GM12878 (cell line): ENCODE results near the gene DMAP1. TPM values are rescaled to one million over a fixed set of nuclear protein-coding genes. Genes with fewer than 3 reads are reported as not detected.

ENCODE experiments used
- ATAC-seq: fragments of 200-7000 bp; cut with Tn5 transposase; 3 replicates; pipeline ENCODE4 v1.9.1; 2020; ENCODE audit warnings: mild to moderate bottlenecking, moderate library complexity
- BruUV-seq: library from RNA; stranded (reverse); fragments of 400-500 nt; replicated peaks from 2 replicates; lab custom pipeline; 2021; lab: Mats Ljungman, UMichigan
- CTCF ChIA-PET: fragments of 300-600 bp; sonication (Branson Sonifier 250); formaldehyde crosslinking; extraction: SDS; loops from one replicate; lab custom pipeline; 2021; ENCODE audit warnings: inconsistent platforms; lab: Yijun Ruan, JAX
- POLR2A ChIA-PET: fragments of 350-600 bp; formaldehyde crosslinking; extraction: SDS; loops from one replicate; lab custom pipeline; 2021; ENCODE audit warnings: inconsistent platforms; lab: Charles Lee
- RAD21 ChIA-PET: fragments of 300-600 bp; sonication (Branson Sonifier 250); formaldehyde crosslinking; loops from one replicate; lab custom pipeline; 2023; ENCODE audit warnings: antibody characterized with exemption; ENCODE audit not compliant: unreplicated experiment; lab: Charles Lee
- SMC1A ChIA-PET: fragments of 300-600 bp; sonication (Branson Sonifier 250); formaldehyde crosslinking; loops from one replicate; lab custom pipeline; 2023; ENCODE audit not compliant: unreplicated experiment, uncharacterized antibody; lab: Charles Lee
- DNase-seq: peaks from one replicate; pipeline ENCODE4 v3.0.0-alpha.2; 2011; ENCODE audit warnings: low read depth, low spot score
- FAIRE-seq: peaks from 3 replicates; lab custom pipeline; 2011; peaks lifted over from hg19 to GRCh38; lab: Jason Lieb, UNC
- H2AFZ ChIP-seq: 2 replicates; pipeline ENCODE4 v1.6.0; 2011; ENCODE audit warnings: low read depth, low read length, control low read depth; ENCODE audit not compliant: control insufficient read depth
- H3K27ac ChIP-seq: 2 replicates; pipeline ENCODE4 v1.5.1; 2011; ENCODE audit warnings: control low read depth; ENCODE audit not compliant: control insufficient read depth, insufficient read depth
- H3K27me3 ChIP-seq, 2 experiments: replicated peaks in 1 of 2; 2 replicates each; pipeline versions ENCODE4 v1.6.0 to v1.6.1; 2011; ENCODE audit warnings: low read length in 1 of 2; ENCODE audit not compliant: control insufficient read depth in 2 of 2, insufficient read depth in 2 of 2
- H3K36me3 ChIP-seq, 2 experiments: 2 replicates each; pipeline ENCODE4 v1.5.1; 2011; ENCODE audit warnings: low read length in 1 of 2; ENCODE audit not compliant: control insufficient read depth in 2 of 2, insufficient read depth in 2 of 2
- H3K4me1 ChIP-seq: 2 replicates; pipeline ENCODE4 v1.6.1; 2011; ENCODE audit warnings: mild to moderate bottlenecking, low read length, moderate library complexity, mixed read lengths; ENCODE audit not compliant: control insufficient read depth, insufficient read depth
- H3K4me2 ChIP-seq: 2 replicates; pipeline ENCODE4 v1.6.0; 2011; ENCODE audit warnings: control low read depth; ENCODE audit not compliant: control insufficient read depth, insufficient read depth
- H3K4me3 ChIP-seq: fragments of 200-600 bp; sonication (generic); 2 replicates; pipeline ENCODE4 v1.5.1; 2016
- H3K79me2 ChIP-seq: 2 replicates; pipeline ENCODE4 v1.6.0; 2011; ENCODE audit warnings: low read length; ENCODE audit not compliant: control insufficient read depth, insufficient read depth
- H3K9ac ChIP-seq: 2 replicates; pipeline ENCODE4 v1.8.0; 2011; ENCODE audit warnings: low read length, control low read depth, mixed read lengths; ENCODE audit not compliant: control insufficient read depth, insufficient read depth
- H3K9me3 ChIP-seq: replicated peaks from 3 replicates; pipeline ENCODE4 v1.5.1; 2011; ENCODE audit warnings: mild to moderate bottlenecking, low read length; ENCODE audit not compliant: control insufficient read depth, insufficient read depth
- H4K20me1 ChIP-seq: 2 replicates; pipeline ENCODE4 v1.6.0; 2011; ENCODE audit not compliant: control insufficient read depth, insufficient read depth
- ASH2L ChIP-seq: fragments of 300-600, 200-600 bp; sonication (generic); IDR thresholded peaks from 2 replicates; pipeline ENCODE4 v1.6.1; 2017; ENCODE audit warnings: low read depth, mild to moderate bottlenecking, borderline replicate concordance
- ATF2 ChIP-seq: IDR thresholded peaks from 2 replicates; pipeline ENCODE4 v1.6.1; 2012; ENCODE audit warnings: low read length, inconsistent platforms
- CBX5 ChIP-seq: sonication (generic); IDR thresholded peaks from 2 replicates; pipeline ENCODE4 v1.6.1; 2016; ENCODE audit warnings: low read depth, moderate library complexity, mild to moderate bottlenecking, inconsistent platforms
- CHD1 ChIP-seq: IDR thresholded peaks from 2 replicates; pipeline ENCODE4 v1.6.1; 2012; ENCODE audit warnings: low read depth, low read length, improper control_type of control experiment
- SREBF1 ChIP-seq: IDR thresholded peaks from 2 replicates; pipeline ENCODE4 v1.6.1; 2012; ENCODE audit warnings: mild to moderate bottlenecking, low read length
- STAT1 ChIP-seq: fragments of 450-650 bp; conservative IDR thresholded peaks from 2 replicates; pipeline ENCODE4 v1.6.1; 2014; ENCODE audit warnings: antibody characterized with exemption, mild to moderate bottlenecking
- TCF7 ChIP-seq: IDR thresholded peaks from 2 replicates; pipeline ENCODE4 v1.6.1; 2014; ENCODE audit warnings: antibody characterized with exemption, borderline replicate concordance
- YBX1 ChIP-seq: fragments of 450-650 bp; IDR thresholded peaks from 2 replicates; pipeline ENCODE4 v1.6.1; 2016; ENCODE audit warnings: antibody characterized with exemption
- ZNF384 ChIP-seq: IDR thresholded peaks from 2 replicates; pipeline ENCODE4 v1.6.1; 2012; ENCODE audit warnings: low read depth, mild to moderate bottlenecking, low read length, improper control_type of control experiment, borderline replicate concordance
- WGBS: methylation state at CpG from one replicate; pipeline ENCODE4 v1.1.6; 2016; ENCODE audit warnings: low lambda C conversion rate; ENCODE audit not compliant: insufficient replicate concordance, insufficient coverage; ENCODE audit errors: missing lambda C conversion rate; 5-methylcytosine and 5-hydroxymethylcytosine counted together
- in situ Hi-C: fragments of 300-500 bp; cut with MboI; formaldehyde crosslinking; loops from 9 replicates; pipeline ENCODE4 v1.14.3; 2018; ENCODE audit warnings: mixed read lengths
- intact Hi-C: fragments of 100-400 bp; cut with micrococcal nuclease; formaldehyde crosslinking; loops from one replicate; pipeline ENCODE4 v1.14.2; 2022; ENCODE audit not compliant: unreplicated experiment
- polyA plus RNA-seq, 11 experiments: library from polyadenylated mRNA; depleted of rRNA in 4 of 11; unstranded in 6 of 11; stranded (reverse) in 5 of 11; fragments of >200 nt; fragmentation: Nextera tagmentation in 4 of 11; fragmentation: Illumina TruSeq in 1 of 11; extraction: Ambion mirVana in 4 of 11; extraction: Trizol in 1 of 11; gene quantifications; 1 replicate in 1 of 11; 2 replicates in 10 of 11; pipeline versions ENCODE4 v1.2.1 to v1.2.3, GENCODE V29; 2011 to 2016; ENCODE audit warnings: inconsistent platforms in 2 of 11, missing spikeins in 2 of 11, low read depth in 1 of 11
- total RNA-seq, 4 experiments: library from RNA; depleted of rRNA in 3 of 4; stranded (reverse); fragments of >200 nt in 3 of 4; fragmentation: Illumina TruSeq in 1 of 4; extraction: Trizol in 1 of 4; gene quantifications; 2 replicates each; pipeline versions ENCODE4 v1.2.1 to v1.2.3, GENCODE V29; 2013 to 2021
- TF ChIP-seq, protein P1 (sequence below): IDR thresholded peaks from 2 replicates; pipeline ENCODE4 v1.6.1; 2012; ENCODE audit warnings: mild to moderate bottlenecking, low read depth, low read length
- TF ChIP-seq, protein P2 (sequence below): fragments of 150-350 bp; IDR thresholded peaks from 2 replicates; pipeline ENCODE4 v1.6.1; 2016; ENCODE audit warnings: low read depth, low read length
- TF ChIP-seq, protein P3 (sequence below): fragments of 450-650 bp; IDR thresholded peaks from 2 replicates; pipeline ENCODE4 v1.6.1; 2017; ENCODE audit warnings: antibody characterized with exemption, mild to moderate bottlenecking, moderate library complexity

The DMAP1 gene
- total and polyA plus RNA-seq, 10 of the 15 experiments (the other 5 are each of a cell fraction or from before 2014, with no cell fraction given) = 1.9 to 59.1 (median 37.7) TPM

DNA sequence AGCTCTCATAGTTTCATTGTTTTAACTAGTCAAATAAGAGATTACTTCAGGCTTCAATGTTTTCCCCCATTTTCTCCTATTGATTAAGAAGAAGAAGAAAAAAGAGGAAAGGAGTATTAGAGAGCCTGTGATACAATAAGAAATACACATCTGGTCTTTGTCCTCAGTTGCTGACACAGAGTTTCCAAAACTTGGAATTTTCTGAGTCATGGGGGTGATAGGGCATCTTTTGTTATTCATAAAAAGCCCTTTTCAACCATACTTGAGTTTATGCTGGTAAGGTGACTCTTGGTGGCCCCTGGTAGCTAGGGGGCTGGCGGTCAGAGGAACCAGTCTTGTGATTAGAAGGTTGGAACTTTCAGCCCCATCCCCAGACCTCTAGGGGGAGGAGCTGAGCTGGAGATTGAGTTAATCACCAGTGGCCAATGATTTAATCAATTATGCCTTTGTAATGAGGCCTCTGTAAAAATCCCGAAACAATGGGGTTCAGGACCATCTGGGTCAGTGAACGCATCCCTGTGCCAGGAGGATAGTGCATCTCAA is 42.9 kb upstream of the DMAP1 start:
- CTCF ChIA-PET = no interaction called here
- SMC1A ChIA-PET = interaction anchor here (0.8 kb wide), 1 partner anchor 81 kb away, joined by 3 read pairs; no protein-coding TSS in a partner anchor
- Histone ChIP-seq H3K36me3 (no peaks in the 10 kb centered on the region), H3K27me3 (peaks cover 0 to 2% of the 10 kb centered on the region in 2 experiments; a peak in 1 of 4 replicates), H3K9ac (no peak overlapping the region), H3K79me2 (no peaks in the 10 kb centered on the region), H3K4me3 (no peak overlapping the region), H3K9me3 (no peaks in the 10 kb centered on the region; the same call in 2 of the 3 replicates), H3K27ac (no peak overlapping the region), H2AFZ (no peak overlapping the region), H3K4me2 (no peak overlapping the region), H4K20me1 (no peaks in the 10 kb centered on the region), H3K4me1 (no peaks in the 10 kb centered on the region)
- no TSS peak for BruUV-seq
- intact Hi-C loops = no loop called here
- POLR2A ChIA-PET = no interaction called here
- FAIRE-seq (no peak), ATAC-seq (no peak), DNase-seq (no peak)
- RAD21 ChIA-PET = no interaction called here
- WGBS = 42% methylated on average over 3 of the region's 3 CpGs
- in situ Hi-C loops = no loop called here
- no peak for TF ChIP-seq CHD1
- TF ChIP-seq, protein P1, sequence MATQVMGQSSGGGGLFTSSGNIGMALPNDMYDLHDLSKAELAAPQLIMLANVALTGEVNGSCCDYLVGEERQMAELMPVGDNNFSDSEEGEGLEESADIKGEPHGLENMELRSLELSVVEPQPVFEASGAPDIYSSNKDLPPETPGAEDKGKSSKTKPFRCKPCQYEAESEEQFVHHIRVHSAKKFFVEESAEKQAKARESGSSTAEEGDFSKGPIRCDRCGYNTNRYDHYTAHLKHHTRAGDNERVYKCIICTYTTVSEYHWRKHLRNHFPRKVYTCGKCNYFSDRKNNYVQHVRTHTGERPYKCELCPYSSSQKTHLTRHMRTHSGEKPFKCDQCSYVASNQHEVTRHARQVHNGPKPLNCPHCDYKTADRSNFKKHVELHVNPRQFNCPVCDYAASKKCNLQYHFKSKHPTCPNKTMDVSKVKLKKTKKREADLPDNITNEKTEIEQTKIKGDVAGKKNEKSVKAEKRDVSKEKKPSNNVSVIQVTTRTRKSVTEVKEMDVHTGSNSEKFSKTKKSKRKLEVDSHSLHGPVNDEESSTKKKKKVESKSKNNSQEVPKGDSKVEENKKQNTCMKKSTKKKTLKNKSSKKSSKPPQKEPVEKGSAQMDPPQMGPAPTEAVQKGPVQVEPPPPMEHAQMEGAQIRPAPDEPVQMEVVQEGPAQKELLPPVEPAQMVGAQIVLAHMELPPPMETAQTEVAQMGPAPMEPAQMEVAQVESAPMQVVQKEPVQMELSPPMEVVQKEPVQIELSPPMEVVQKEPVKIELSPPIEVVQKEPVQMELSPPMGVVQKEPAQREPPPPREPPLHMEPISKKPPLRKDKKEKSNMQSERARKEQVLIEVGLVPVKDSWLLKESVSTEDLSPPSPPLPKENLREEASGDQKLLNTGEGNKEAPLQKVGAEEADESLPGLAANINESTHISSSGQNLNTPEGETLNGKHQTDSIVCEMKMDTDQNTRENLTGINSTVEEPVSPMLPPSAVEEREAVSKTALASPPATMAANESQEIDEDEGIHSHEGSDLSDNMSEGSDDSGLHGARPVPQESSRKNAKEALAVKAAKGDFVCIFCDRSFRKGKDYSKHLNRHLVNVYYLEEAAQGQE = no peak
- no peak for TF ChIP-seq SREBF1
- TF ChIP-seq TCF7 = no peak
- no peak for TF ChIP-seq ASH2L
- no peak for TF ChIP-seq ATF2
- TF ChIP-seq, protein P2, sequence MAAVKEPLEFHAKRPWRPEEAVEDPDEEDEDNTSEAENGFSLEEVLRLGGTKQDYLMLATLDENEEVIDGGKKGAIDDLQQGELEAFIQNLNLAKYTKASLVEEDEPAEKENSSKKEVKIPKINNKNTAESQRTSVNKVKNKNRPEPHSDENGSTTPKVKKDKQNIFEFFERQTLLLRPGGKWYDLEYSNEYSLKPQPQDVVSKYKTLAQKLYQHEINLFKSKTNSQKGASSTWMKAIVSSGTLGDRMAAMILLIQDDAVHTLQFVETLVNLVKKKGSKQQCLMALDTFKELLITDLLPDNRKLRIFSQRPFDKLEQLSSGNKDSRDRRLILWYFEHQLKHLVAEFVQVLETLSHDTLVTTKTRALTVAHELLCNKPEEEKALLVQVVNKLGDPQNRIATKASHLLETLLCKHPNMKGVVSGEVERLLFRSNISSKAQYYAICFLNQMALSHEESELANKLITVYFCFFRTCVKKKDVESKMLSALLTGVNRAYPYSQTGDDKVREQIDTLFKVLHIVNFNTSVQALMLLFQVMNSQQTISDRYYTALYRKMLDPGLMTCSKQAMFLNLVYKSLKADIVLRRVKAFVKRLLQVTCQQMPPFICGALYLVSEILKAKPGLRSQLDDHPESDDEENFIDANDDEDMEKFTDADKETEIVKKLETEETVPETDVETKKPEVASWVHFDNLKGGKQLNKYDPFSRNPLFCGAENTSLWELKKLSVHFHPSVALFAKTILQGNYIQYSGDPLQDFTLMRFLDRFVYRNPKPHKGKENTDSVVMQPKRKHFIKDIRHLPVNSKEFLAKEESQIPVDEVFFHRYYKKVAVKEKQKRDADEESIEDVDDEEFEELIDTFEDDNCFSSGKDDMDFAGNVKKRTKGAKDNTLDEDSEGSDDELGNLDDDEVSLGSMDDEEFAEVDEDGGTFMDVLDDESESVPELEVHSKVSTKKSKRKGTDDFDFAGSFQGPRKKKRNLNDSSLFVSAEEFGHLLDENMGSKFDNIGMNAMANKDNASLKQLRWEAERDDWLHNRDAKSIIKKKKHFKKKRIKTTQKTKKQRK = no peak
- TF ChIP-seq YBX1 = no peak
- no peak for TF ChIP-seq STAT1
- TF ChIP-seq ZNF384 = no peak
- TF ChIP-seq CBX5 = no peak
- TF ChIP-seq, protein P3, sequence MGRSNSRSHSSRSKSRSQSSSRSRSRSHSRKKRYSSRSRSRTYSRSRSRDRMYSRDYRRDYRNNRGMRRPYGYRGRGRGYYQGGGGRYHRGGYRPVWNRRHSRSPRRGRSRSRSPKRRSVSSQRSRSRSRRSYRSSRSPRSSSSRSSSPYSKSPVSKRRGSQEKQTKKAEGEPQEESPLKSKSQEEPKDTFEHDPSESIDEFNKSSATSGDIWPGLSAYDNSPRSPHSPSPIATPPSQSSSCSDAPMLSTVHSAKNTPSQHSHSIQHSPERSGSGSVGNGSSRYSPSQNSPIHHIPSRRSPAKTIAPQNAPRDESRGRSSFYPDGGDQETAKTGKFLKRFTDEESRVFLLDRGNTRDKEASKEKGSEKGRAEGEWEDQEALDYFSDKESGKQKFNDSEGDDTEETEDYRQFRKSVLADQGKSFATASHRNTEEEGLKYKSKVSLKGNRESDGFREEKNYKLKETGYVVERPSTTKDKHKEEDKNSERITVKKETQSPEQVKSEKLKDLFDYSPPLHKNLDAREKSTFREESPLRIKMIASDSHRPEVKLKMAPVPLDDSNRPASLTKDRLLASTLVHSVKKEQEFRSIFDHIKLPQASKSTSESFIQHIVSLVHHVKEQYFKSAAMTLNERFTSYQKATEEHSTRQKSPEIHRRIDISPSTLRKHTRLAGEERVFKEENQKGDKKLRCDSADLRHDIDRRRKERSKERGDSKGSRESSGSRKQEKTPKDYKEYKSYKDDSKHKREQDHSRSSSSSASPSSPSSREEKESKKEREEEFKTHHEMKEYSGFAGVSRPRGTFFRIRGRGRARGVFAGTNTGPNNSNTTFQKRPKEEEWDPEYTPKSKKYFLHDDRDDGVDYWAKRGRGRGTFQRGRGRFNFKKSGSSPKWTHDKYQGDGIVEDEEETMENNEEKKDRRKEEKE = no peak
